ENCODE results near the gene RPE. TPM values are rescaled to one million over a fixed set of nuclear protein-coding genes. Genes with fewer than 3 reads are reported as not detected.

The RPE gene
- total RNA-seq, 1 experiment from 2014 or later = 94.9 TPM

DNA sequence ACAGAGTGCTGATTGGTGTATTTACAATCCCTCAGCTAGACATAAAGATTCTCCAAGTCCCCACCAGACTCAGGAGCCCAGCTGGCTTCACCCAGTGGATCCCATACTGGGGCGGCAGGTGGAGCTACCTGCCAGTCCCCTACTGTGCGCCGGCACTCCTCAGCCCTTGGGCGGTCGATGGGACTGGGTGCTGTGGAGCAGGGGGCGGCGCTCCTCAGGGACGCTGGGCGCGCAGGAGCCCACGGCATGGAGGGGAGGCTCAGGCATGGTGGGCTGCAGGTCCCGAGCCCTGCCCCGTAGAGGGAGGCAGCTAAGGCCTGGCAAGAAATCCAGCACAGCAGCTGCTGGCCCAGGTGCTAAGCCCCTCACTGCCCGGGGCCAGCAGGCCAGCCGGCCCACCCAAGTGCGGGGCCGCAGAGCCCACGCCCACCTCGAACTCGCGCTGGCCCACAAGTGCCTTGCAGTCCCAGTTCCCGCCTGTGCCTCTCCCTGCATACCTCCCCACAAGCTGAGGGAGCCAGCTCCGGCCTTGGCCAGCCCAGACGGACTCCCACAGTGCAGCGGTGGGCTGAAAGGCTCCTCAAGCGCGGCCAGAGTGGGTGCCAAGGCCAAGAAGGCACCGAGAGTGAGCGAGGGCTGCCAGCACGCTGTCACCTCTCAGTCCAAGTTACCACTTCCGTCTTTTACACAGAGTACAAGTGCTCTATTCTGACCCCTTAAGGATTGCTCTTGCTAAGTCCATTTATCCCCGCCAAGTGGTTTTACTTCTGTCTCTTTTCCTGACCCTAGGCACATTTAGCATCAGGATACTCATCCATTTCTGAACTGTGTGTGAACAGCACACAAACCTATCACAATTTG, 1.7 kb upstream of the RPE start:
- Mint-ChIP-seq H3K36me3 (ENCODE audit: insufficient read depth, unreplicated experiment) (peaks cover 29% of the 10 kb centered on the region), H3K9me3 (ENCODE audit: low read depth, unreplicated experiment) (no peaks in the 10 kb centered on the region), H3K4me1 (ENCODE audit: low read depth, unreplicated experiment) (peaks cover 29% of the 10 kb centered on the region), H3K4me3 (ENCODE audit: low read depth, unreplicated experiment) (peak overlapping the region; percentile 98), H3K27me3 (ENCODE audit: unreplicated experiment) (no peaks in the 10 kb centered on the region), H3K27ac (ENCODE audit: unreplicated experiment) (no peak overlapping the region)
- no peak for TF ChIP-seq CTCF (IDR thresholded peaks at IDR 0.05; ENCODE audit: unreplicated experiment)
- no peak for DNase-seq
- intact Hi-C loops (cut with micrococcal nuclease; ENCODE audit: unreplicated experiment) = no loop called here
- CTCF ChIA-PET = no interaction called here
- no TSS peak for BruUV-seq (replicated peaks)

DNA sequence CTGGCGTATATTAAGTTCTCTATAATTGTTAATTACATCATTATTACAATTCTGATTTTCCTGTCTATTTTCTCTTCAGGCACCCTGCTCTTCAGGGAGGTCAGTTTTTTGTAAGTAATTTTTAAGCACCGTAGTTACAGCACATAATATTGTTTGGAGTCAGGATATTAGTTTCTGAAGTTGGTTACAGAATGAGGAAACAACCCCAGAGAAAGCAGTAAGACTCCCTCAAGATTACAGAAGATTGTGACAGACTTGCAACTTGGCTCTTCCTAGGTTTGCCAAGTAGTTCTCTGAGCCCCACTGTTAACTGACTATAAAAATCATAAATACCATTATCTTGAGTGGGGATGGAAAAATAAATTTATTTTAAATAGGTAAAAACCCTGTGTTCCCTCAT, 921 bp downstream of the RPE start:
- DNase-seq = no peak
- Mint-ChIP-seq H3K27me3 (ENCODE audit: unreplicated experiment) (no peaks in the 10 kb centered on the region), H3K4me1 (ENCODE audit: low read depth, unreplicated experiment) (peaks cover 53% of the 10 kb centered on the region), H3K27ac (ENCODE audit: unreplicated experiment) (peak overlapping the region; percentile 98), H3K36me3 (ENCODE audit: insufficient read depth, unreplicated experiment) (peaks cover 41% of the 10 kb centered on the region), H3K9me3 (ENCODE audit: low read depth, unreplicated experiment) (no peaks in the 10 kb centered on the region), H3K4me3 (ENCODE audit: low read depth, unreplicated experiment) (peak overlapping the region; percentile 98)
- BruUV-seq (replicated peaks) = no TSS peak
- CTCF ChIA-PET = interaction anchor here (1.0 kb wide), 1 partner anchor 11 kb away, joined by 4 read pairs; no protein-coding TSS in a partner anchor
- TF ChIP-seq CTCF (IDR thresholded peaks at IDR 0.05; ENCODE audit: unreplicated experiment) = no peak
- intact Hi-C loops (cut with micrococcal nuclease; ENCODE audit: unreplicated experiment) = no loop called here

- H3K4me1 Mint-ChIP-seq (ENCODE audit: low read depth, unreplicated experiment) = peaks cover 53% of the 10 kb centered on the region
- no peaks in the 10 kb centered on the region for H3K9me3 Mint-ChIP-seq (ENCODE audit: low read depth, unreplicated experiment)
- BruUV-seq (replicated peaks) = no TSS peak
- no peak for DNase-seq
- peak overlapping the region; percentile 98 for H3K4me3 Mint-ChIP-seq (ENCODE audit: low read depth, unreplicated experiment)
- peak overlapping the region; percentile 67 for H3K27ac Mint-ChIP-seq (ENCODE audit: unreplicated experiment)
- CTCF ChIA-PET = no interaction called here
- no peaks in the 10 kb centered on the region for H3K27me3 Mint-ChIP-seq (ENCODE audit: unreplicated experiment)
- H3K36me3 Mint-ChIP-seq (ENCODE audit: insufficient read depth, unreplicated experiment) = peaks cover 44% of the 10 kb centered on the region
- intact Hi-C loops (cut with micrococcal nuclease; ENCODE audit: unreplicated experiment) = no loop called here
- no peak for TF ChIP-seq CTCF (IDR thresholded peaks at IDR 0.05; ENCODE audit: unreplicated experiment)
These were observed 2.4 kb downstream of the RPE start for GRCh38 chr2:210004881-210005280.

- CTCF ChIA-PET = no interaction called here
- H3K36me3 Mint-ChIP-seq (ENCODE audit: insufficient read depth, unreplicated experiment) = peaks cover 39% of the 10 kb centered on the region
- no peak overlapping the region for H3K4me3 Mint-ChIP-seq (ENCODE audit: low read depth, unreplicated experiment)
- no peak for TF ChIP-seq CTCF (IDR thresholded peaks at IDR 0.05; ENCODE audit: unreplicated experiment)
- no peak for DNase-seq
- peak overlapping the region; percentile 1 for H3K27ac Mint-ChIP-seq (ENCODE audit: unreplicated experiment)
- no peaks in the 10 kb centered on the region for H3K27me3 Mint-ChIP-seq (ENCODE audit: unreplicated experiment)
- intact Hi-C loops (cut with micrococcal nuclease; ENCODE audit: unreplicated experiment) = no loop called here
- H3K9me3 Mint-ChIP-seq (ENCODE audit: low read depth, unreplicated experiment) = no peaks in the 10 kb centered on the region
- peaks cover 42% of the 10 kb centered on the region for H3K4me1 Mint-ChIP-seq (ENCODE audit: low read depth, unreplicated experiment)
- BruUV-seq (replicated peaks) = no TSS peak
These were observed 5.5 kb downstream of the RPE start for GRCh38 chr2:210007895-210008294.

Measured in Calu3 (cell line).